Lung microvascular endothelial cell (primary cell): ENCODE data around the gene PAQR7. TPM values are rescaled to one million over a fixed set of nuclear protein-coding genes. Genes with fewer than 3 reads are reported as not detected.

Experiments
- DNase-seq, 2 donors: peaks; one replicate each; pipeline versions ENCODE4 v3.0.0 to v3.0.0-alpha.2; 2010; ENCODE audit warnings: low read depth in 2 of 2
- total RNA-seq: library from RNA; depleted of rRNA; stranded (reverse); fragments of >200 nt; gene quantifications from 2 replicates; pipeline ENCODE4 v1.2.1, GENCODE V29; 2014

Gene PAQR7
- 8.3 and 18.7 TPM in 2 replicates for total RNA-seq

- DNase-seq, result peak; percentile 63 to 82
Observed at GRCh38 chr1:25875154-25875855, at the start of gene PAQR7. TSS of gene PAQR7 (minus strand) at chr1:25875708. CDS start at chr1:25863839, 11,869 bp downstream.

DNA sequence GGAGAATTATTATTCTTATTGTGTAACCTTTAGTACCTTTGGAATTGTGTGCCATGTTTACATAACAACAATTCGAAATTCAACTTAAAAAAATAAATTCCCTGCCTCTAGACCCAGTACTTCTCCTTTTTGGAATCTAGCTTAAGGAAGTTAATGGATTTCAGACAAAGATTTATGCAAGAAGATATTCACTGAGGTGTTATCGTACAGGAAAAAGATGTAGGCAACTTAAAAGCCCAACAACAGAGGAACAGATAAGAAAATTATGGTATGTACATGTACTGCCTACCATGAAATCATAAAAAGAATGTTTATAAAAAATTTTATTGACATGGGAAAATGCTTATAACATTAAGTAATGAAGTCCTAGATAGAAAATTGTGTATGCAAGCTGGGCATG, 48.9 kb upstream of the PAQR7 start:
- no peak for DNase-seq

GRCh38 chr1:25922971-25923552, 47.6 kb upstream of the PAQR7 start:
- peak in 1 of 2 donors; percentile 16 for DNase-seq

- peak; percentile 7 to 36 for DNase-seq
Observed at GRCh38 chr1:25922056-25922970, 46.8 kb upstream of the PAQR7 start.

GRCh38 chr1:25918615-25919014, 43.1 kb upstream of the PAQR7 start:
- no peak for DNase-seq

GRCh38 chr1:25917996-25918395, 42.5 kb upstream of the PAQR7 start:
- DNase-seq, result peak in 1 of 2 donors; percentile 23

DNA sequence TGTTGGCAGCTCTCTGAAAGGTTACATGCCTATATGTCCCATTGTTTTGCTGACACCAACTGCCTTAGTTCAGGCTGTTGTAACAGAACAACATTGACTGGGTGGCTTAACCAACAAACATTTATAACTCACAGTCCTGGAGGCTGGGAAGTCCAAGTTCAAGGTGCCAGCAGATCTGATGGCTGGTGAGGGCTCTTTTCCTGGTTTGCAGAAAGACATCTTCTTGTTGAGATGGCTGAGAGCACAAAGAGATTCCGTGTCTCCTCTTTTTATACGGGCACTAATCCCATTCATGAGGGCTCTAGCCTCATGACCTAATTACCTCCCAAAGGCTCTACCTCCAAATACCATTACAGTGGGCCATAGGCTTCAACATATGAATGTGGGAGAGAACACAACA, 41.0 kb upstream of the PAQR7 start:
- no peak for DNase-seq

DNA sequence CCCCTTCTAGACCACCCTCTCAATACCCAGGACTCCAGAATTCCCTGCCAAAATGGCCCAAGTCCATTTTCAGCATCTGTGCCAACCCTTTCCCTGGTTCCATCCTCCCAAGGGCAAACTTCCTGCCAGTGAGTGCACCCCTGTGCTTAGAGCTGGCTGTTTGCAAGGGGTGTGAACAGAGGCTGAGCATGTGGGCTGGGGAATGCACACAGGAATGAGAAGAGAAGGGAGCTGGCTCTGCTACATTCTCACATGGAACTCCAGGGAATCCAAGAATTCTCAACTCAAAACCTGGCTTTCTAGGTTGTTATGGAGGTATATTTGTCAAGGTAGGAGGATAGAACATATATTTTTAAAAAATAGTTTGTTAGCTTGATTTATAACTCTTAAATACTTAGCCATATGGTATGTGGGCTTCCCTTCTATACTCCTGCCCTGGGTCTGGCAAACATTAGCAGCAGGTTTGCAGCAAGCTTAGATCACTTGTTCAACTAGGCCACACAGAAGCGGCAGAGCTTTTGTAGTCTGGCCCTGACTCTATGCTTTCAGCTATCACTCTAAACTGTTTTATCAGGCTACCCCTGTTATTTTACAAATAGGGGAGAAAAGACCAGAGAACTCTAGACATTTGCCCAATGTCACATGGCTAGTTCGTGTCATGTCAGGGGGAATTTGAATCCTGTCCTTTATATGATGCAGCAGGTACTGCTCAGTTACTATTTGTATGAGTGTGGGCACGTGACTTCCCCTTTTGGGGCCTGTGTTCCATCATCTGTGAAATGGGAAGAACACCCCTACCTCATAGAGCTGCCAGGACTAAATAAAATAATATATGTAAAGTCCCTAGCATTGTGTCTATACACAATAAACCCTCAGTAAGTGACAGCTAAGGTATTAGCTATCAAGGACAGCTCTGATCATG, 38.8 kb upstream of the PAQR7 start:
- DNase-seq, result no peak

DNA sequence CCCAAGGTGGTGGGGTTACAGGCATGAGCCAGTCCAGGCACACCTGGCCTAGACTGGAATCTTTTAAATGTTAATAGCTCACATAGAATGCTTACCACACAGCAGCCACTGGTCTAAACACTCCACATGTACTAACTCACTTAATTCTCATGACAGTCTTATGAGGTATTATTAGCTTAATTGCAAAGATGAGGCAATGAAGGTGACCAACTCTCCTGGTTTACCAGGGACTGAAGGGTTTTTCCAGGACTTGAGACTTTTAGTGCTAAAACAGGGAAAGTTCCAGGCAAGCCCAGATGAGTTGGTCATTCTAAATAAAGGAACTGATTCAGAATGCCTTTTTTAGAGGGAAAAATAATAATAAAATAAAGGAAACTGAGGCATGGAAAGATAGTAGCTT, 37.7 kb upstream of the PAQR7 start:
- DNase-seq, result no peak

DNA sequence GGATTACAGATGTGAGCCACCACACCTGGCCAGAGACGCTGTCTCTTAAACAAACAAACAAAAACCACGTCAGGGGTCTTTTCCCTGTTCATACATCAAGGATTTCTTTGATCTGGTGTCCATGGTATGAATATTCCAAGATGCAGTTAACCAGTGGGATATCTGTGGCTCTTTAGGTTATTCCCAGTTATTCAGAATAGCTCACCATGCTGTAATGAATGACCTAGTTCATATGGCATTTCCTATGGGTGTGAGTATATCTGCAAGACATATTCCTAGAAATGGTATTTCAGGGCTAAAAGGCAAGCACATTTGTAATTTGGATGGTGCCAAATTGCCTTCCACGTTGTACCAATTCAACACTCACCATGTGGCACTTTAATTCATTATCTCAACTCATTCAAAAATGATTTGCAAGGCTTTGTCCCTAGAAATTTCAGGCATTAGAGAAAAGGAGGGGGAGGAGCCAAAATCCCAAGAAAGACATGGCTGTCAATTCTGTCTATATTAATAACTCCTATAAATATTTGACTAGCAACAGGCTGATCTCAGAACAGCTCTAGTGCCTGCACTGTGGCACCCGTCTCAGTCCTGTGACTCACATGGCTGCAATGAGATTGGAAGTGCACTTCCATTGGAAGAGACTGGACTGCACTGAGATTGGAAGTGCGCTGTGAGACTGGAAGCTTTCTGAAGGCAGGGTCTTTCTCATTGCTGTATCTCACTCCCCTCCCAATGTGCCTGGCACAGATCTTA, 36.7 kb upstream of the PAQR7 start:
- DNase-seq, result peak in 1 of 2 donors; percentile 69

DNA sequence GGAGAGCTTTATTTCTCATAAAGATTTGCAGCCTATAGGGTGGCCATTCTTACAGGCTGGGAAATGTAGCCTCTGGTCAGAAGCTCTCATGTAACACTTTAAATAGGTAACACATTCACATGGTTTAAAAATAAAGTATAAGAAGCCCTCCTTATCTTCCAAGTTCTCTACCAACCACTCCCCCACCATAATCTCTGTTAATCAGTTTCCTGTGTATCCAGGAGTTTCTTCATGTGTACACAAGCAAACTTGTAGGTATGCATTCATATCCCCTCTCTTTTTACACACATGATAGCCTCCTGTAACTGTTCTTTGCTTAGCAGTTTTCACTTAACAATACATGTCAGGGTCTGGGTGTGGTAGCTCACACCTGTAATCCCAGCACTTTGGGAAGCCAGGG, 35.7 kb upstream of the PAQR7 start:
- no peak for DNase-seq

DNA sequence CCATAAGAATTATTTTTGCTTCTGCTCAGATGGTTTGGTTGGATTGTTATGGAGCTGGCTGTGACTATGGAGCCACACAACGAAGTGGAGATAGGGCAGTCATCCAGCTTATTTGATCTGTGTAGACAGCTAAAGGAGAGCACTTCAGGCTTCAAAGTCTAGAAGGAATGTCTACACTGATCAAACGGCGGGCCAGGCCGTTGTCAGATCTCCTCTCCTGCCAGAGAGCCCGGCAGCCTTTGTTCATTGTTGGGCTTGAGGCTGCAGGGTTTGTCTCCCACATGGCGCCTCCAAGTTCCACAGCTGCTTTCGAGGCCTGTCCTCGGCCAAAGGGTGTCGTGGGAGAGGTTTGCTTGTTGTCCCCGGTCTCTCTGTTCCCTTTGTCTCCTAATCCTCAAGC, 33.5 kb upstream of the PAQR7 start:
- no peak for DNase-seq

DNA sequence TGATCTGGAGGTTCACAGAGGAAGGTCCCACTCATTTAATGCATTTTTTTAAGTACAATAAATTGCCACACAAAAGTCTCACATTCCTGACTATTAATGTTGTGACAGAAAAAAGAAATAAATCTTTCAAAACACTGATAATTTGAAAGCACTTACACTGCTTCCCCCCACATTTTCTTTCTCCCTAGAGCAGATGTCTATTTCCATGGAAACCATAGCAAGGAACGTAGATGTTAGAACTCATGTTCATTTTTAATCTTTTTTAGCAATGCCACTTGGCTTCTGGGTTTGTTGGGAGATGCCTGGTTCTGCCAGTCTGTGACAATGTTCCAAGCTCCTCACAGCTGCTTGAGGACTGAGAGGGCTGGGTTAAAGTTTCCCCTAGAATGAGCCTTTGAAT, 32.7 kb upstream of the PAQR7 start:
- no peak for DNase-seq

- no peak for DNase-seq
Observed at GRCh38 chr1:25907601-25908000, 32.1 kb upstream of the PAQR7 start.

- no peak for DNase-seq
Observed at GRCh38 chr1:25906644-25907300, 31.3 kb upstream of the PAQR7 start.

DNA sequence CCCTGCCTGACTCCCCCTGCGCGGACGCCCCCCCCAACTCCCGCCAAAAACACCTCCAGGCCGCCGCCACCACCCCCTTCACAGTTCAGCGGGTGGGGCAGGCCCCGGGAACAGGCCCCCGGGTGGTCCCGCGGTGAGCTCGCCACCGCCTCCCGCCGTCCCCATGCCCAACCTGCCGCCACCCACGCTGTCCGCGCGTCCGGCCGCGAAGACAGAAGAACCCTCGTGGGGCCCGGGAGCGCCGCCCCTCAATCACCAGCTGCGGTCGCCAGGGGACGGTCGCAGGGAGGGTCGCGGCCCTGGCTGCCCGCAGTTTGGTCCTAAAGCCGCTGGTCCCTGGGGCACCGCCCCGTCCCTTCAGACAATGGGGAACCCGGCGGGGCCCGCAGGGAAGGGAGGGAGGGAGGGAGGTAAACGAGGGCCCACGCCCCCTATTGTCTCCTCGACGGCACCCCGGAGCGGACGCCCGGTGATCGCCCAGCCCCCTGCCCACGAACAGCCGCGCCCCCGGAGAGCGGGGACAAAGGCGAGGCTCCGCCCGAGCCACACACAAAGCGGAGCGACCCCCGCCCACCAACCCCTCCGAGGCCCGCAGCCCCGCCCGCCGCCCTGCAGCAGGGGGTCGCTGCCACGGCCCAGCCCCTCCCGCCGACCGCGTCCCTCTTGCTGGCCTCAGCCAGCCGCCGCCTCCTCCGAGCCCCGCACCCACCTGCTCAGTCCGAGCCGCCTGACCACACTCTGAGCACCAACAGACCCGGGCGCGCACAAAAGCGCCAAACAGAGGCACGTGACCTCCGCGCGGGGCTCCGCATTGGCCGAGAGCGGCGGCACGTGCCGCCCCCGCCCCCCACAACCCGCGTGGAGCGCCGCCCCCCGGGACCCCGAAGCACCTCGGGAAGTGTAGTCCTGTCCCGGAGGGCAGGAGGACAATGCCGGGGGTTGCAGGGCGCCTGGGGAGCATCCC, 30.5 kb upstream of the PAQR7 start, which contains the start of gene STMN1:
Gene STMN1 (minus strand): TSS at position 740 of the 964 bp plus-strand sequence. CDS start 1,743 bp downstream, outside the sequence.
- DNase-seq, result peak; percentile 91 to 96

DNA sequence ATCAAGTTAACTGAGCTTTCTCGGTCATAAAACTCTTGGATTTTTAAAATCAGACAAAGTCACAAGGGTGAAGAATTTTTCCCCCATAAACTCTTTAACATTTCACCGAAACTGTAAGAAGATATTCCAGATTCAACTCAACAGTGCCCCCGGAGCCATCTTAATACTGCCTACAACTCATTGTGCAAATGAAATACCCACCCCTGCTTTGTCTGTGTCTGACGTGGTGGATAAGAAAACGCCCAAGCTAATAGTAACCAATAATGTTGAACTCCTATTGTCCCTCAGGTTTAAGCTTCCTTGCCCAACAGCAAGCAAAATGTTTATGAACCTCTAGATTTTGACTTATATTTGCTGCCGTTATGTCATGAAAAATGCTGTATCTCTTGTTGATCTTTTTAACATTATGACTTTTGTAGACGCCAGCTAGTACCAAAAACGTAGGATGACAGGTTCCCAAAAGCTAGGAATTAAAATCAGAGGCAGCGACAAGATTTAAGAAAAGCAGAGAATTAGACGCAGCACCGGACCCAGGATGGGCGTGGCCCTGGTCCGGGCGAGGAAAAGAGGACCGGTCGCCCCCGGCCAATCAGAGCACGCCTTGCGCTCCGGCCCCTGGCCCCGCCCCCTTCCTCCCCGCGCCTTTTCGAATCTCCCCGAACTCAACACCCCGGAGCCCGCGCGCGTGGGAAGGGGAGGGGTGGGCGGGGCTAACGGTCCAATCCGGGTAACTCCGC, 29.6 kb upstream of the PAQR7 start:
- DNase-seq, result peak; percentile 91

DNA sequence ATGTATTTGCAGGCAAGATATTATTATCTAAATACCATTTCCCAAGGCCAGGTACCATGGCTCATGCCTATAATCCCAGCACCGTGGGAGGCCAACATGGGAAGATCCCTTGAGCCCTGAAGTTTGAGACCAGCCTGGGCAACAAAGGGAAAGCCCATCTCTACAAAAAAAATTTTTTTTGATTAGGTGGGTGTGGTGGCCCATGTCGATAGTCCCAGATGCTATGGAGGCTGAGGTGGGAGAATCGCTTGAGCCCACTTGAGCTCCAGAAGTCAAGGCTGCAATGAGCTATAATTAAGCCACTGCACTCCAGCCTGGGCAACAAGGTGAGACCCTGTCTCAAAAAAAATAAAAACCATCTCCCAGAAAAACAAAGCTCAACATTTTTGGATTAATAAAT, 28.5 kb upstream of the PAQR7 start:
- no peak for DNase-seq
